ENCODE results near the gene SEPTIN5. TPM values are rescaled to one million over a fixed set of nuclear protein-coding genes. Genes with fewer than 3 reads are reported as not detected.

The SEPTIN5 gene
- total RNA-seq, 2 donors from 2014 or later: 0.41 to 1.2 TPM

GRCh38 chr22:19766511-19767426, 52.5 kb downstream of the SEPTIN5 start:
- Mint-ChIP-seq H3K36me3 (peaks cover 0 to 5% of the 10 kb centered on the region in 2 donors), H3K9me3 (no peaks in the 10 kb centered on the region), H3K27ac (no peak overlapping the region)
- ATAC-seq: peak; percentile 63 to 82
- DNase-seq (ENCODE audit: low spot score in 2 of 2): peak in 1 of 2 donors; percentile 60

- peaks cover 0 to 5% of the 10 kb centered on the region in 2 donors for H3K36me3 Mint-ChIP-seq
- H3K27ac Mint-ChIP-seq: no peak overlapping the region
- no peak for DNase-seq (ENCODE audit: low spot score in 2 of 2)
- H3K9me3 Mint-ChIP-seq: no peaks in the 10 kb centered on the region
- ATAC-seq: peak; percentile 23 to 72
These were observed 53.4 kb downstream of the SEPTIN5 start for GRCh38 chr22:19767427-19768341.

- DNase-seq (ENCODE audit: low spot score in 2 of 2) (no peak), ATAC-seq (no peak)
- Mint-ChIP-seq H3K27ac (no peak overlapping the region), H3K9me3 (no peaks in the 10 kb centered on the region), H3K36me3 (peaks cover 0 to 5% of the 10 kb centered on the region in 2 donors)
These were observed 55.1 kb downstream of the SEPTIN5 start for GRCh38 chr22:19769393-19769715.

GRCh38 chr22:19770349-19771220, 56.3 kb downstream of the SEPTIN5 start:
- DNase-seq (ENCODE audit: low spot score in 2 of 2) (no peak), ATAC-seq (no peak)
- Mint-ChIP-seq H3K36me3 (peaks cover 0 to 5% of the 10 kb centered on the region in 2 donors), H3K9me3 (no peaks in the 10 kb centered on the region), H3K27ac (no peak overlapping the region)

GRCh38 chr22:19772422-19772672, 58.0 kb downstream of the SEPTIN5 start:
- H3K9me3 Mint-ChIP-seq: no peaks in the 10 kb centered on the region
- H3K36me3 Mint-ChIP-seq: peaks cover 0 to 5% of the 10 kb centered on the region in 2 donors
- no peak overlapping the region for H3K27ac Mint-ChIP-seq
- ATAC-seq (no peak), DNase-seq (ENCODE audit: low spot score in 2 of 2) (no peak)

Other genes with a start within 250 kb of the SEPTIN5 start
- 100 to 1,000 TPM in 1 of 2 donors, 10 to 100 TPM in 1; 81.7 to 136 TPM for gene UFD1, start 235.3 kb upstream of the SEPTIN5 start, total RNA-seq
- 10 to 100 TPM; 92.1 to 99.7 TPM for gene CDC45, start 234.6 kb upstream of the SEPTIN5 start, total RNA-seq
- gene CLDN5, start 190.1 kb upstream of the SEPTIN5 start, total RNA-seq: not detected
- gene GP1BB, start 9.0 kb downstream of the SEPTIN5 start, total RNA-seq: not detected
- not detected for gene TBX1, start 46.3 kb downstream of the SEPTIN5 start, total RNA-seq
- 10 to 100 TPM in 1 of 2 donors, 1 to 10 TPM in 1; 9.6 to 13.4 TPM for gene GNB1L, start 140.4 kb downstream of the SEPTIN5 start, total RNA-seq
- 10 to 100 TPM; 12.1 to 20.1 TPM for gene RTL10, start 140.4 kb downstream of the SEPTIN5 start, total RNA-seq
- gene COMT, start 227.3 kb downstream of the SEPTIN5 start, total RNA-seq: 100 to 1,000 TPM in 1 of 2 donors, 10 to 100 TPM in 1; 39.7 to 113 TPM
- gene TXNRD2, start 227.3 kb downstream of the SEPTIN5 start, total RNA-seq: 10 to 100 TPM in 1 of 2 donors, 1 to 10 TPM in 1; 4.6 to 33.0 TPM

Measured in activated naive CD4-positive, alpha-beta T cell treated with anti-CD3 and anti-CD28 coated beads, Interleukin-2, amount 50 U/mL, for 72 hours (primary cell).